K562 (cell line): Measurements from ENCODE around the gene SLC48A1. TPM values are rescaled to one million over a fixed set of nuclear protein-coding genes. Genes with fewer than 3 reads are reported as not detected.
A peak's percentile ranks its signal among the peaks of the same experiment; 100 is the strongest.

Source experiments
- ADNP ChIP-seq: fragments of 200-800 bp; sonication (Bioruptor generic); IDR thresholded peaks from 2 replicates; pipeline ENCODE4 v1.6.1; 2016; ENCODE audit warnings: missing genetic modification characterization, missing compliant biosample characterization
- BACH1 ChIP-seq: fragments of 200-800 bp; sonication (Bioruptor generic); IDR thresholded peaks from 2 replicates; pipeline ENCODE4 v1.6.1; 2016; ENCODE audit warnings: missing genetic modification characterization, missing compliant biosample characterization
- CBX2 ChIP-seq: fragments of 200-600 bp; sonication (generic); IDR thresholded peaks from one replicate; pipeline ENCODE4 v1.6.1; 2012; ENCODE audit warnings: mild to moderate bottlenecking, low read length, inconsistent platforms; ENCODE audit not compliant: insufficient read depth, poor library complexity, severe bottlenecking
- CHD1 ChIP-seq: fragments of 200-600 bp; sonication (generic); IDR thresholded peaks from one replicate; pipeline ENCODE4 v1.6.1; 2012; ENCODE audit warnings: mild to moderate bottlenecking, moderate library complexity, low read length, inconsistent platforms
- EWSR1 ChIP-seq: fragments of 450-650 bp; IDR thresholded peaks from 2 replicates; pipeline ENCODE4 v1.6.1; 2018; ENCODE audit warnings: borderline replicate concordance, mild to moderate bottlenecking, low read depth, moderate library complexity; ENCODE audit not compliant: partially characterized antibody
- FOXP1 ChIP-seq: sonication (generic); formaldehyde crosslinking; IDR thresholded peaks from 2 replicates; pipeline ENCODE4 v1.8.0; 2022; ENCODE audit warnings: mild to moderate bottlenecking, missing genetic modification reagents
- NCOA1 ChIP-seq: fragments of 450-650 bp; IDR thresholded peaks from 2 replicates; pipeline ENCODE4 v1.6.1; 2016; ENCODE audit warnings: low read depth
- NFATC3 ChIP-seq: fragments of 450-650 bp; IDR thresholded peaks from 2 replicates; pipeline ENCODE4 v1.6.1; 2017; ENCODE audit warnings: mild to moderate bottlenecking
- NFIC ChIP-seq: fragments of 450-650 bp; IDR thresholded peaks from 2 replicates; pipeline ENCODE4 v1.6.1; 2017; ENCODE audit warnings: mild to moderate bottlenecking, inconsistent platforms
- PHTF2 ChIP-seq: fragments of 250-450 bp; sonication (Bioruptor Pico); IDR thresholded peaks from 2 replicates; pipeline ENCODE4 v1.5.0; 2021; ENCODE audit warnings: mild to moderate bottlenecking
- PPARD ChIP-seq: fragments of 250-450 bp; sonication (Bioruptor Pico); IDR thresholded peaks from 2 replicates; pipeline ENCODE4 v1.8.0; 2022; ENCODE audit warnings: inconsistent platforms, mild to moderate bottlenecking, moderate library complexity
- RBFOX2 ChIP-seq: fragments of 200-400 bp; formaldehyde crosslinking; IDR thresholded peaks from 2 replicates; pipeline ENCODE4 v1.6.1; 2017; ENCODE audit warnings: low read depth, mild to moderate bottlenecking, low read length, moderate library complexity
- RBM25 ChIP-seq: fragments of 200-400 bp; formaldehyde crosslinking; IDR thresholded peaks from 2 replicates; pipeline ENCODE4 v1.6.1; 2018; ENCODE audit warnings: low read length, low read depth, moderate library complexity; ENCODE audit not compliant: severe bottlenecking
- SIRT6 ChIP-seq: IDR thresholded peaks from one replicate; pipeline ENCODE4 v1.6.1; 2012; ENCODE audit warnings: low read depth, mild to moderate bottlenecking, control low read depth, inconsistent platforms, low read length, moderate library complexity
- SMARCE1 ChIP-seq: fragments of 450-650 bp; IDR thresholded peaks from 2 replicates; pipeline ENCODE4 v1.7.1; 2016; ENCODE audit warnings: mild to moderate bottlenecking
- WHSC1 ChIP-seq: IDR thresholded peaks from one replicate; pipeline ENCODE4 v1.6.1; 2012; ENCODE audit warnings: low read length, control low read depth, inconsistent platforms
- ZC3H4 ChIP-seq: sonication (generic); formaldehyde crosslinking; IDR thresholded peaks from 2 replicates; pipeline ENCODE4 v1.9.0; 2021; ENCODE audit warnings: missing genetic modification reagents, borderline replicate concordance
- ZC3H8 ChIP-seq: fragments of 450-650 bp; IDR thresholded peaks from 2 replicates; pipeline ENCODE4 v1.6.1; 2017
- ZEB2 ChIP-seq: fragments of 450-650 bp; IDR thresholded peaks from 2 replicates; pipeline ENCODE4 v1.6.1; 2016
- ZNF212 ChIP-seq: fragments of 450-650 bp; formaldehyde crosslinking; IDR thresholded peaks from 2 replicates; pipeline ENCODE4 v1.4.0; 2020; ENCODE audit warnings: mild to moderate bottlenecking
- ZNF24 ChIP-seq: fragments of 450-650 bp; IDR thresholded peaks from 2 replicates; pipeline ENCODE4 v1.6.1; 2016
- ZNF282 ChIP-seq: sonication (generic); formaldehyde crosslinking; IDR thresholded peaks from 2 replicates; pipeline ENCODE4 v1.8.1; 2023; ENCODE audit warnings: missing genetic modification reagents
- polyA plus RNA-seq, 8 experiments: library from polyadenylated mRNA; depleted of rRNA in 4 of 8; stranded (reverse) in 5 of 8; unstranded in 3 of 8; fragments of >200 nt; fragmentation: Nextera tagmentation in 2 of 8; fragmentation: Illumina TruSeq in 1 of 8; extraction: Ambion mirVana in 2 of 8; extraction: Trizol in 1 of 8; gene quantifications; 2 replicates each; pipeline versions ENCODE4 v1.2.1 to v1.2.3, GENCODE V29; 2011 to 2014; ENCODE audit warnings: inconsistent platforms in 1 of 8, missing spikeins in 1 of 8
- total RNA-seq, 7 experiments: library from RNA; depleted of rRNA in 6 of 7; stranded (reverse); fragments of >200 nt in 6 of 7; fragmentation: Illumina TruSeq in 2 of 7; extraction: Trizol in 2 of 7; gene quantifications; 2 replicates each; pipeline versions ENCODE4 v1.2.1 to v1.2.3, GENCODE V29; 2011 to 2021; ENCODE audit warnings: low replicate concordance in 1 of 7
- TF ChIP-seq, protein P1 (sequence below): sonication (generic); formaldehyde crosslinking; IDR thresholded peaks from 2 replicates; pipeline ENCODE4 v1.8.0; 2022; ENCODE audit warnings: mild to moderate bottlenecking, missing genetic modification reagents
- TF ChIP-seq, protein P2 (sequence below): fragments of 250-450 bp; sonication (Bioruptor Pico); IDR thresholded peaks from 2 replicates; pipeline ENCODE4 v1.4.0; 2020; ENCODE audit warnings: borderline replicate concordance
- TF ChIP-seq, protein P3 (sequence below): fragments of 450-650 bp; IDR thresholded peaks from 2 replicates; pipeline ENCODE4 v1.6.1; 2014; ENCODE audit warnings: low read depth, mild to moderate bottlenecking, moderate library complexity, borderline replicate concordance
- TF ChIP-seq, protein P4 (sequence below): fragments of 250-450 bp; sonication (Bioruptor Pico); IDR thresholded peaks from 2 replicates; pipeline ENCODE4 v1.4.0; 2020; ENCODE audit warnings: mild to moderate bottlenecking, moderate library complexity, borderline replicate concordance

The SLC48A1 gene
- total and polyA plus RNA-seq, 9 of the 15 experiments (the other 6 are each of a cell fraction or from before 2014, with no cell fraction given): 10.7 to 37.5 (median 18.7) TPM

DNA sequence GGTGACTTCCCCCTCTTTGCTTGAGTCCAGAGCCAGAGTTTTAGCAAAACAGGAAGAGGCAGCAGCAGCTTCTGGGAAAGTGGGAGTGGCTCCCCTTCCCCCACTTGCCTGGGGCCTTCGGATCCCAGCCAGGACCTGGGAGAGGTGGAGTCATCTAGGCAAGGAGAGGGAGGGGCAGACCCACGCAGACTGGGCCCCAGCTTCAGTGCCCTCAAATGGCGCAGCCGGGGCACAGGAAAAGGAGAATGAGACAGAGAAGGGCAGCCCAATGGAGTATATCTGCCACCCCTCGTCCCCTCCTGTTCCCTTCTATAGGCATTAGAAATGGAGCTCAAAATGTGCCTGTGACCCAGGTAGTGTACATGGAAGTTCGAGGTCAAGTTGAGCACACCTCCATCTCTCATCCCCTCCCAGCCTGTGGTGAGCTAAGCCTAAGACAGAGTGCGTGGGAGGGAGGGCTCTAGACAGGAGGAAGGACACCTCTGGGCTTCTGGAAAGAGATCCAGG is 56.0 kb downstream of the SLC48A1 start (continued):
- TF ChIP-seq BACH1 (tag): 0 out of 2 replicates have a peak, but pooled peaks have one; percentile 26
- no peak for TF ChIP-seq ZNF212 (CRISPR knock-in tag)
- peak; percentile 62 for TF ChIP-seq RBFOX2
- no peak for TF ChIP-seq WHSC1
- TF ChIP-seq ZNF24: no peak
- TF ChIP-seq NCOA1: no peak
- TF ChIP-seq CHD1: no peak
- peak; percentile 79 for TF ChIP-seq NFIC
- TF ChIP-seq PPARD: no peak
- no peak for TF ChIP-seq ZC3H4 (CRISPR knock-in tag)
- TF ChIP-seq, protein P1, sequence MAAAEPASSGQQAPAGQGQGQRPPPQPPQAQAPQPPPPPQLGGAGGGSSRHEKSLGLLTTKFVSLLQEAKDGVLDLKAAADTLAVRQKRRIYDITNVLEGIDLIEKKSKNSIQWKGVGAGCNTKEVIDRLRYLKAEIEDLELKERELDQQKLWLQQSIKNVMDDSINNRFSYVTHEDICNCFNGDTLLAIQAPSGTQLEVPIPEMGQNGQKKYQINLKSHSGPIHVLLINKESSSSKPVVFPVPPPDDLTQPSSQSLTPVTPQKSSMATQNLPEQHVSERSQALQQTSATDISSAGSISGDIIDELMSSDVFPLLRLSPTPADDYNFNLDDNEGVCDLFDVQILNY (CRISPR knock-in tag): no peak
- no peak for TF ChIP-seq ZNF282 (CRISPR knock-in tag)
- TF ChIP-seq ZEB2: peak; percentile 93
- TF ChIP-seq, protein P2, sequence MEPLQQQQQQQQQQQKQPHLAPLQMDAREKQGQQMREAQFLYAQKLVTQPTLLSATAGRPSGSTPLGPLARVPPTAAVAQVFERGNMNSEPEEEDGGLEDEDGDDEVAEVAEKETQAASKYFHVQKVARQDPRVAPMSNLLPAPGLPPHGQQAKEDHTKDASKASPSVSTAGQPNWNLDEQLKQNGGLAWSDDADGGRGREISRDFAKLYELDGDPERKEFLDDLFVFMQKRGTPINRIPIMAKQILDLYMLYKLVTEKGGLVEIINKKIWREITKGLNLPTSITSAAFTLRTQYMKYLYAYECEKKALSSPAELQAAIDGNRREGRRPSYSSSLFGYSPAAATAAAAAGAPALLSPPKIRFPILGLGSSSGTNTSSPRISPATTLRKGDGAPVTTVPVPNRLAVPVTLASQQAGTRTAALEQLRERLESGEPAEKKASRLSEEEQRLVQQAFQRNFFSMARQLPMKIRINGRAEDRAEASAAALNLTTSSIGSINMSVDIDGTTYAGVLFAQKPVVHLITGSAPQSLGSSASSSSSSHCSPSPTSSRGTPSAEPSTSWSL (CRISPR knock-in tag): no peak
- TF ChIP-seq, protein P3, sequence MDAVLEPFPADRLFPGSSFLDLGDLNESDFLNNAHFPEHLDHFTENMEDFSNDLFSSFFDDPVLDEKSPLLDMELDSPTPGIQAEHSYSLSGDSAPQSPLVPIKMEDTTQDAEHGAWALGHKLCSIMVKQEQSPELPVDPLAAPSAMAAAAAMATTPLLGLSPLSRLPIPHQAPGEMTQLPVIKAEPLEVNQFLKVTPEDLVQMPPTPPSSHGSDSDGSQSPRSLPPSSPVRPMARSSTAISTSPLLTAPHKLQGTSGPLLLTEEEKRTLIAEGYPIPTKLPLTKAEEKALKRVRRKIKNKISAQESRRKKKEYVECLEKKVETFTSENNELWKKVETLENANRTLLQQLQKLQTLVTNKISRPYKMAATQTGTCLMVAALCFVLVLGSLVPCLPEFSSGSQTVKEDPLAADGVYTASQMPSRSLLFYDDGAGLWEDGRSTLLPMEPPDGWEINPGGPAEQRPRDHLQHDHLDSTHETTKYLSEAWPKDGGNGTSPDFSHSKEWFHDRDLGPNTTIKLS: peak; percentile 43; the same call in 1 of the 2 replicates
- TF ChIP-seq RBM25: no peak
- TF ChIP-seq SMARCE1: peak; percentile 44; the same call in 1 of the 2 replicates
- TF ChIP-seq CBX2: no peak
- TF ChIP-seq FOXP1 (CRISPR knock-in tag): no peak
- no peak for TF ChIP-seq PHTF2 (CRISPR knock-in tag)
- TF ChIP-seq ADNP (tag): no peak
- no peak for TF ChIP-seq SIRT6
- TF ChIP-seq, protein P4, sequence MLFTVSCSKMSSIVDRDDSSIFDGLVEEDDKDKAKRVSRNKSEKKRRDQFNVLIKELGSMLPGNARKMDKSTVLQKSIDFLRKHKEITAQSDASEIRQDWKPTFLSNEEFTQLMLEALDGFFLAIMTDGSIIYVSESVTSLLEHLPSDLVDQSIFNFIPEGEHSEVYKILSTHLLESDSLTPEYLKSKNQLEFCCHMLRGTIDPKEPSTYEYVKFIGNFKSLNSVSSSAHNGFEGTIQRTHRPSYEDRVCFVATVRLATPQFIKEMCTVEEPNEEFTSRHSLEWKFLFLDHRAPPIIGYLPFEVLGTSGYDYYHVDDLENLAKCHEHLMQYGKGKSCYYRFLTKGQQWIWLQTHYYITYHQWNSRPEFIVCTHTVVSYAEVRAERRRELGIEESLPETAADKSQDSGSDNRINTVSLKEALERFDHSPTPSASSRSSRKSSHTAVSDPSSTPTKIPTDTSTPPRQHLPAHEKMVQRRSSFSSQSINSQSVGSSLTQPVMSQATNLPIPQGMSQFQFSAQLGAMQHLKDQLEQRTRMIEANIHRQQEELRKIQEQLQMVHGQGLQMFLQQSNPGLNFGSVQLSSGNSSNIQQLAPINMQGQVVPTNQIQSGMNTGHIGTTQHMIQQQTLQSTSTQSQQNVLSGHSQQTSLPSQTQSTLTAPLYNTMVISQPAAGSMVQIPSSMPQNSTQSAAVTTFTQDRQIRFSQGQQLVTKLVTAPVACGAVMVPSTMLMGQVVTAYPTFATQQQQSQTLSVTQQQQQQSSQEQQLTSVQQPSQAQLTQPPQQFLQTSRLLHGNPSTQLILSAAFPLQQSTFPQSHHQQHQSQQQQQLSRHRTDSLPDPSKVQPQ: no peak
- TF ChIP-seq EWSR1: no peak
- no peak for TF ChIP-seq ZC3H8
- TF ChIP-seq NFATC3: no peak
